ENCODE results near the gene PTPRS. TPM values are rescaled to one million over a fixed set of nuclear protein-coding genes. Genes with fewer than 3 reads are reported as not detected.

PTPRS gene
- total and polyA plus RNA-seq, 9 of the 15 experiments (the other 6 are each of a cell fraction or from before 2014, with no cell fraction given): 1.1 to 49.4 (median 14.1) TPM

DNA sequence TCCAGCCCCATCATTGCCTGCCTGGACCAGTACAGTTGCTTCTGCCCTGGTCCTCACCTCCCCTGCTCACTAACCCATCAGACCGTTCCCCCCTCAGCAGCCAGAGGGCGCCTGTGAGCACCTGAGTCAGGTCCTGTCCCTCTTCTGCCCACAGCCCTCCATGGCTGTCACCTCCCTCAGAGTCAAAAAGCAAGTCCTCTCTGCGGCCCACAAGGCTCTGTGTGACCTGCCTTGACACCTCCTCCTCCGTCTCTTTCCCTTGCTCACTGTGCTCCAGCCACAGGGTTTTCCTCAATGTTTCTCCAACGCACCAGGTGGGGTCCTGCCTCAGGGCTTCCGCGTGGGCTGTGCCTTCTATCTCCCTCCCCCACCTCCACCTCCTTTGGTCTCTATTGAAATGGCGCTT lies 29.4 kb upstream of the PTPRS start (continued):
- TF ChIP-seq, protein P1, sequence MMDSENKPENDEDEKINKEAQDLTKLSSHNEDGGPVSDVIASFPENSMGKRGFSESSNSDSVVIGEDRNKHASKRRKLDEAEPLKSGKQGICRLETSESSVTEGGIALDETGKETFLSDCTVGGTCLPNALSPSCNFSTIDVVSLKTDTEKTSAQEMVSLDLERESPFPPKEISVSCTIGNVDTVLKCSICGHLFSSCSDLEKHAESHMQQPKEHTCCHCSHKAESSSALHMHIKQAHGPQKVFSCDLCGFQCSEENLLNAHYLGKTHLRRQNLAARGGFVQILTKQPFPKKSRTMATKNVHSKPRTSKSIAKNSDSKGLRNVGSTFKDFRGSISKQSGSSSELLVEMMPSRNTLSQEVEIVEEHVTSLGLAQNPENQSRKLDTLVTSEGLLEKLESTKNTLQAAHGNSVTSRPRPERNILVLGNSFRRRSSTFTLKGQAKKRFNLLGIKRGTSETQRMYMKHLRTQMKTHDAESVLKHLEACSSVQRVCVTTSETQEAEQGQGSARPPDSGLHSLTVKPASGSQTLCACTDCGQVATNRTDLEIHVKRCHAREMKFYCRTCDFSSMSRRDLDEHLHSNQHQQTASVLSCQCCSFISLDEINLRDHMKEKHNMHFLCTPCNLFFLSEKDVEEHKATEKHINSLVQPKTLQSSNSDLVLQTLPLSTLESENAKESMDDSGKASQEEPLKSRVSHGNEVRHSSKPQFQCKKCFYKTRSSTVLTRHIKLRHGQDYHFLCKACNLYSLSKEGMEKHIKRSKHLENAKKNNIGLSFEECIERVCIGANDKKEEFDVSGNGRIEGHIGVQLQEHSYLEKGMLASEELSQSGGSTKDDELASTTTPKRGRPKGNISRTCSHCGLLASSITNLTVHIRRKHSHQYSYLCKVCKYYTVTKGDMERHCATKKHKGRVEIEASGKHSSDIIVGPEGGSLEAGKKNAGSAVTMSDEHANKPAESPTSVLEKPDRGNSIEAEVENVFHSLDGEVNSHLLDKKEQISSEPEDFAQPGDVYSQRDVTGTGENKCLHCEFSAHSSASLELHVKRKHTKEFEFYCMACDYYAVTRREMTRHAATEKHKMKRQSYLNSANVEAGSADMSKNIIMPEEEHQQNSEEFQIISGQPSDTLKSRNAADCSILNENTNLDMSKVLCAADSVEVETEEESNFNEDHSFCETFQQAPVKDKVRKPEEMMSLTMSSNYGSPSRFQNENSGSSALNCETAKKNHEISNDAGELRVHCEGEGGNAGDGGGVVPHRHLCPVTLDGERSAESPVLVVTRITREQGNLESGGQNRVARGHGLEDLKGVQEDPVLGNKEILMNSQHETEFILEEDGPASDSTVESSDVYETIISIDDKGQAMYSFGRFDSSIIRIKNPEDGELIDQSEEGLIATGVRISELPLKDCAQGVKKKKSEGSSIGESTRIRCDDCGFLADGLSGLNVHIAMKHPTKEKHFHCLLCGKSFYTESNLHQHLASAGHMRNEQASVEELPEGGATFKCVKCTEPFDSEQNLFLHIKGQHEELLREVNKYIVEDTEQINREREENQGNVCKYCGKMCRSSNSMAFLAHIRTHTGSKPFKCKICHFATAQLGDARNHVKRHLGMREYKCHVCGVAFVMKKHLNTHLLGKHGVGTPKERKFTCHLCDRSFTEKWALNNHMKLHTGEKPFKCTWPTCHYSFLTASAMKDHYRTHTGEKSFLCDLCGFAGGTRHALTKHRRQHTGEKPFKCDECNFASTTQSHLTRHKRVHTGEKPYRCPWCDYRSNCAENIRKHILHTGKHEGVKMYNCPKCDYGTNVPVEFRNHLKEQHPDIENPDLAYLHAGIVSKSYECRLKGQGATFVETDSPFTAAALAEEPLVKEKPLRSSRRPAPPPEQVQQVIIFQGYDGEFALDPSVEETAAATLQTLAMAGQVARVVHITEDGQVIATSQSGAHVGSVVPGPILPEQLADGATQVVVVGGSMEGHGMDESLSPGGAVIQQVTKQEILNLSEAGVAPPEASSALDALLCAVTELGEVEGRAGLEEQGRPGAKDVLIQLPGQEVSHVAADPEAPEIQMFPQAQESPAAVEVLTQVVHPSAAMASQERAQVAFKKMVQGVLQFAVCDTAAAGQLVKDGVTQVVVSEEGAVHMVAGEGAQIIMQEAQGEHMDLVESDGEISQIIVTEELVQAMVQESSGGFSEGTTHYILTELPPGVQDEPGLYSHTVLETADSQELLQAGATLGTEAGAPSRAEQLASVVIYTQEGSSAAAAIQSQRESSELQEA (IDR thresholded peaks at IDR 0.05; ENCODE audit: low read depth): no peak
- TF ChIP-seq POLR2G (IDR thresholded peaks at IDR 0.05; ENCODE audit: low read depth, low read length) (no peak), ATF7 (IDR thresholded peaks at IDR 0.05) (no peak), E2F6 (IDR thresholded peaks at IDR 0.05; ENCODE audit: borderline replicate concordance in 1 of 2, extremely low read depth in 1 of 2, insufficient read depth in 1 of 2, insufficient read length in 1 of 2, low read depth in 1 of 2, low read length in 1 of 2, poor library complexity in 1 of 2, severe bottlenecking in 1 of 2) (no peak), ZFP30 (CRISPR knock-in tag; IDR thresholded peaks at IDR 0.05; ENCODE audit: borderline replicate concordance) (no peak), HNRNPUL1 (IDR thresholded peaks at IDR 0.05; ENCODE audit: low read length) (no peak), ZMIZ1 (IDR thresholded peaks at IDR 0.05; ENCODE audit: low read depth in 2 of 2, low read length in 2 of 2) (no peak), ZNF165 (CRISPR knock-in tag; IDR thresholded peaks at IDR 0.05; ENCODE audit: borderline replicate concordance) (no peak), NCOA2 (IDR thresholded peaks at IDR 0.05; ENCODE audit: partially characterized antibody in 2 of 2) (no peak), ZNF398 (CRISPR knock-in tag; IDR thresholded peaks at IDR 0.05) (no peak)

Measured in K562 (cell line).